Parietal lobe (tissue), 2 donors: Measurements from ENCODE around the gene GRIP2. TPM values are rescaled to one million over a fixed set of nuclear protein-coding genes. Genes with fewer than 3 reads are reported as not detected.

Experiments used
- small RNA-seq: library from RNA; depleted of rRNA; stranded (forward); fragments of <200 nt; gene quantifications from one replicate; pipeline ENCODE3, GENCODE V24; 2014; ENCODE audit warnings: low replicate concordance
- total RNA-seq: library from RNA; depleted of rRNA; stranded (reverse); fragments of >200 nt; gene quantifications from one replicate; pipeline ENCODE4 v1.2.3, GENCODE V29; 2014

The GRIP2 gene
- total RNA-seq: 22.5 TPM

GRCh38 chr3:14539742-14540491 is at the start of gene GRIP2:
GRIP2 (minus strand) TSS chr3:14540342; CDS start chr3:14540308, 34 bp downstream.

Small RNA genes lying within 50 kb of the gene (small RNA-seq; reads per million reads assigned to genes)
- gene RNU6-905P: not detected

Other genes starting within 250 kb of the GRIP2 start
- gene SLC6A6, start 137.7 kb downstream of the GRIP2 start, total RNA-seq: 34.4 TPM
- gene CCDC174, start 111.4 kb upstream of the GRIP2 start, total RNA-seq: 25.4 TPM
- gene C3orf20, start 134.8 kb upstream of the GRIP2 start, total RNA-seq: 0.31 TPM